HL-60/S4 treated with phorbol 12-myristate 13-acetate at 8.2 ng/mL for 4 days and 3 days (cell line): Measurements from ENCODE around the gene ENAH.
"Not testable (repeated sequence)": the region's sequence is repeated elsewhere in the genome, so short reads cannot be mapped to it uniquely, and the experiment has no call there.

Source experiments
- in situ Hi-C: fragments of 300-500 bp; cut with MboI; formaldehyde crosslinking; loops from 2 replicates; pipeline ENCODE4 v1.15.0; 2022; ENCODE audit warnings: low sequenced_read_pairs

Gene ENAH

DNA sequence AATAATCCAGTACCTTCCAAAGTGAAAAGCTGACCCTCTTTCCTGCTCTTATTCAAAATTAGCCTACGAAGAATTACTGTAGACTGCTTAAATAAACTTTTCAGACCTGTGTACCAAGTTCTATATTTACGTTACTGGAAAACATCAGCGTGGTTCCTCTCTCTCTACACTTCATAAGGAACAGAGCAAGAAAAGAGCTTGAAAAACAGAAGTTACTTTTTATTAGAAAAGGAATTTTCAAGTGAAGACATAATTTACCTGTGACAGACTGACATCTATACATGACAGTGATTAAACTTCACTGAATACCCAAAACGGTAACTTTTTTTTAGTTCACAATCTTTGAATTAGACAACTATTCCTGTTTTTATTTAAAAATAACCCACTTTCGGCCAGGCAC lies 2.7 kb downstream of the ENAH start:
- in situ Hi-C loops, result no loop called here

DNA sequence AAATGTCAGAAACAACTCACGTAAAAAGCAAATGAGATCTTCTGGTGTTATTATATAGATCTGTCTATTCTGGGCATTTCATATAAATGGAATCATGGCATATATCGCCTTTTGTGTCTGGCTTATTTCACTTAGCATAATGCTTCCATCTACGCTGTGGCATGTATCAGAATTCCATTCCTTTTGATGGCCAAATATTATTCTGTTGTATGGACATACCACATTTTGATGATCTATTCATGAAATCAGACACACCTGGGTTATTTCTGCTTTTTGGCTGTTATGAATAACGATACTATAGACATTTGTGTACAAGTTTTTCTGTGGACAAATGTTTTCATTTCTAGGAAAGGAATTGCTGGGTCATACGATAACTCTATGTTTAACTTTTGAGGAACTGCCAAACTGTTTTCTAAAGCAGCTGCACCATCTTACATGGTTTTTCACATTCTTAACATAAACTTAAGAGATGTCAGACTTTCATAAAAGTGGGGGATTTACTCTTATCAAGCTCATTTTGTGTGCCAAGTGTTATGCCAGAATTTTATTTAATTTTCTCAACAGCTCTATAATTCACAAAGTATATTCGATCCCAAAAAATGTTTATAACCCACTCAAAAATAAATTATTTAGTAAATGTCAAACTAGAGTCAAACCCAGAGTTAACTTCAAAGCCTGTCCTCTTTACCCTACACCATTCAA lies 7.6 kb downstream of the ENAH start:
- in situ Hi-C loops, result no loop called here

DNA sequence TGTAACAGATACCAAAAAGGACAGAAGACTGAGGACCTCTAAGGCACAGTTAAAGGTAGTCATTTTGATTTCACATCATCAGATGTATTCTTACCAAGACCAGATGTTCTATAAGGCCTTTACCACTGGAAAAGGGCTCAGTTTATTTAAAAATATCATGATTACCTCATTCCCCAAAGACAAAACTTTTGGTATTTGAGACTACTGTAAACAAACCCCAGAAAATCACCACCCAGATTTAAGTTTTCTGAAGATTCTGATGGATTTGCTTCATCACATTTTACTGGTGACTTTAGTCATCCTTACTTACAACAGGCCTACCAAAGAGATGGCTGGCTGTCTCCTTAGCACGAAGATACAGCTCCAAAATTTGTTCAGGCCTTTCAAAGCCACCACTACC lies 8.3 kb downstream of the ENAH start:
- in situ Hi-C loops, result no loop called here

DNA sequence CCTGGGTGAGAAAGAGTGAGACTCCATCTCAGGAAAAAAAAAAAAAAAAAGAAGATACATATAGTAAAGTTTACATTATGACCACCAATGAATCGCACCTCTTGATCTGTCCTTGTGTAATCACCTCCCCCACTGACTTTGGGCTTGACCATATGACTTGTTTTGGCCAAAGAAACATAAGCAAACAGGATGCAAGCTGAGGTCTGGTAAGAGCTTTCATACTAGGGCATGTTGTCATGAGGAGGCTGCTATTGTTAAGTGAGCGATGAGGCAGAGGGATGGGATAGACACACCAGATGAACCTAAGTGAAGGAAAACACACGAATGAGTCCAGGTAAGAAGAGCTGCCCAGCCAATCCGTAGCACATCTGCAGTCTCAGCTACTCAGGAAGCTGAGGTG lies 10.7 kb downstream of the ENAH start:
- in situ Hi-C loops, result no loop called here

DNA sequence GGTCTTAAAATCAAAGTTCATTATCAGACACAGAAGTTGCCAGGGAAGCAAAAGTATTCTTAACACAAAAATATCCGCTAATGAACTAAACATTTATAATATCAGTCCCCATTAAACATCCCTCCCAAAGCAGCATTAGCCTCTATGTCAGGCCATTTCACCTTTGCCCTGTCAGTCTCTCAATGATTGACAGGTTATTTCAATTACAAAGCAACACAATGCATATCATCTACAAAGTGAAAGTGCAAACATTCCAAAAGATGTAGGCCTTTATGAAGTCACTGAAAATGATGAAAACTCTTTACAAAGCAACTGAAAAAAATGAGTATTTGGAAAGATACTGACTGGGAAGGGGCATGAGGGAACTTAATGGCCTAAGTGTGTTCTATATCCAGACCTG lies 14.1 kb downstream of the ENAH start:
- in situ Hi-C loops, result no loop called here

DNA sequence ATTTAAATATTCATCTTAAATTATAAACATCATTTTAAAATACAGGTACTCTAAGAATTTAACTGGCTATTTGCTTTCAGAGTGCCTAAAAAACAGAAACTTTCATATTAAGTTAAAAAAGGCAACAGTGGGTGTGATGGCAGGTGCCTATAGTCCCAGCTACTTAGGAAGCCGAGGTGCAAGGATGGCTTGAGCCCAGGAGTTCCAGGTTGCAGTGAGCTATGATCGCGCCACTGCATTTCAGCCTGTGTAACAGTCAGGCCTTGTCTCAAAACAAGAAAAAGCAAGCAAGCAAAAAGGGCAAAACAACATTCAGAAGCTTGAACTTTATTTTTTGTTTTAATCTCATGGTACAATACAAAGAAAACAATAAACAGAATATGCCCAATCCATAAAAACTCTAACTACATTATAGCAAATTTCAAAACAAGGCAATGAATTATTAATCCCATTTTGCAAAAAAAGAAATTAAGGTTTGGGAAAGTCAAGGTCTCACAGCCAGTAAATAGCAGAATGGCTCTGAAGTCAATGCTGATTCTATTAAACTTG lies 15.2 kb downstream of the ENAH start:
- in situ Hi-C loops, result no loop called here

DNA sequence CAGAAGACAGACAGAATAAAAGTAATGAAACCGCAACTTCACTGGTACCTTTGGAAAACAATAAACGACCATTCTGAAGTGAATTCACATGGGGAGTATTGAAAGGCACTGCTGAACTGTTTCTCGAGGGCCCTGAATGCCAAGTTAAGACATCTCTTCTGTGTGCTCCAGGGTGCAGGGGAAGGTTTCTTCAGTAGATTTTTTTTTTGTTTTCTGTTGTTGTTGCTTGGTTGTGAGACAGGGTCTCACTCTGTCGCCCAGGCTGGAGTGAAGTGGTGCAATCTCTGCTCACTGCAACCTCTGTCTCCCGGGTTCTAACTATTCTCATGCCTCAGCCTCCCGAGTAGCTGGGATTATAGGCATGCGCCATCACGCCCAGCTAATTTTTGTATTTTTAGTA lies 15.9 kb downstream of the ENAH start:
- in situ Hi-C loops, result not testable (repeated sequence)

DNA sequence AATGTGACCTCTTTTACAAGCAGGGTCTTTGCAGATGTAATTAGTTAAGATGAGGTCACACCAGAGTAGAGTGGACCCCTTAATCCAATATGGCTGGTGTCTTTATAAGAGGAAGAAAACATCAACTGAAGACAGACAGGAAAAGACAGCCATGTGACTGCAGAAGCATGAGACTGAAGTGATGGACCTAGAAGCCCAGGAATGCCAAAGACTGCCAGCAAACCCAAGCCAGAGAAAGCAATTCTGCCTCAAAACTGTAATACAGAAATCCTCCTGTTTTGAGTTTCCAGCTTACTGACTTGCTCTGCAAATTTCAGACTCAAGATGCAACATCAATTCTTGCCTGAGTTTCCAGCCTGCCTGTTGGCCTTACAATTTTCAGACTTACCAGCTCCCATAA lies 17.3 kb downstream of the ENAH start:
- in situ Hi-C loops, result no loop called here

DNA sequence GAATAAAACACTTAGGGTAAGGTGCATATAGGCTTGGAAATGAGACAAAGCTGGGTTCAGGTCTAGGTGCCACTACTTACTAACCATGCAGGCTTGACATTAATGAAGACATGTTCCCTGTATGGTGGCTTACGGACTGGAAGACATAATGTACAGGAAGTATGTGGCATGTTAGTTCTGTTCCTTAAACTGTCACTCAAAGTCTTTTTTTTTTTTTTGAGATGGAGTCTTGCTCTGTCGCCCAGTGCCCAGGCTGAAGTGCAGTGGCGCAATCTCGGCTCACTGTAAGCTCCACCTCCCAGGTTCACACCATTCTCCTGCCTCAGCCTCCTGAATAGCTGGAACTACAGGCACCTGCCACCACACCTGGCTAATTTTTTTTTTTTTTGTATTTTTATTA lies 20.1 kb downstream of the ENAH start:
- in situ Hi-C loops, result not testable (repeated sequence)

DNA sequence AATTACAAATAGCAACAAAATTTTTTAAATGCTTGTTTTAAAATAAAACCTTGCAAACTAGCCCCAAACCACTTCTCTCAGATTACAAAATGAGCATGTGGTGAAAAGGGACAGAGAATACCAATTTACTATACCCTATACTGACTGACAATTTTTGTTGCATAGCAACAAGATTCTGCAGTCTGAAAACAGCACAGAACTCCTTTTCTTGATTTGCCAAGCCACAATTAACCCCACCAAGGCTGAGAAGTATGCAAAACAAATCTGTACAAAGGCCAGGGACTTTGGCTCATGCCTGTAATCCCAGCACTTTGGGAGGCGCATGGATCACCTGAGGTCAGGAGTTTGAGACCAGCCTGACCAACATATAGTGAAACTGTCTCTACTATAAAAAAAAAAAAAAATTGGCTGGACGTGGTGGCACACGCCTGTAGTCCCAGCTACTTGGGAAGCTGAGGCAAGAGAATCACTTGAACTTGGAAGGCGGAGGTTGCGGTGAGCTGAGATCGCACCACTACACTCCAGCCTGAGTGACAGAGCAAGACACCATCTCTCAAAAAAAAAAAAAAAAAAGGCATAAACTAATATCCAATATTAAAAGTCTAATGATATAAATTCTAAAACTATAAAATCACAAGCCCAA lies 21.8 kb downstream of the ENAH start:
- in situ Hi-C loops, result no loop called here

DNA sequence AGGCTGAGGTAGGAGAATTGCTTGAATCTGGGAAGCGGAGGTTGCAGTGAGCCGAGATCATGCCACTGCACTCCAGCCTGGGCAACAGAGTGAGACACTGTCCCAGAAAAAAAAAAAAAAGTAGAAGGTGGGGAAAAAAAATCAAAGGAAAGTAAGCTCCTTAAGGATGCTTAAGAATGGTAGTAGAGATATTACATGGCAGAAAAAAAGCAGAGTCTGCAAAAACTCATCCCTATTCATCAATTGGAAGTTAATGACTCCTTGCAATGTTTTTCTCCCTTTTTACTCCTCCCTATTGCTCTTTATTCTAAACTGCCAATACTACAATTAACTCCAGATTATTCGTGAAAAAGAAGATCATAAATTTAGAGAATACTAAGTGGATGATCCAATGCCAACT lies 23.4 kb downstream of the ENAH start:
- in situ Hi-C loops, result no loop called here

DNA sequence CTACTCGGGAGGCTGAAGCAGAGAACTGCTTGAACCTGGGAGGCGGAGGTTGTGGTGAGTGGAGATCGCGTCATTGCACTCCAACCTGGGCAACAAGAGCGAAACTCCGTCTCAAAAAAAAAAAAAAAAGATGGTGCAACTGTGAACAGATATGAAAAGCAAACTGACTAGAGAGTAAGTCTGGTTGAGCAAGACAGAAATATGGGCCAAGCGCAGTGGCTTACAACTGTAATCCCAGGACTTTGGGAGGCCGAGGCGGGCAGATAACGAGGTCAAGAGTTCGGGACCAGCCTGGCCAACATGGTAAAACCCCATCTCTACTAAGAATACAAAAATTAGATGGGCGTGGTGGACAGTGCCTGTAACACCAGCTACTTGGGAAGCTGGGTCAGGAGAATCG lies 24.1 kb downstream of the ENAH start:
- in situ Hi-C loops, result not testable (repeated sequence)

DNA sequence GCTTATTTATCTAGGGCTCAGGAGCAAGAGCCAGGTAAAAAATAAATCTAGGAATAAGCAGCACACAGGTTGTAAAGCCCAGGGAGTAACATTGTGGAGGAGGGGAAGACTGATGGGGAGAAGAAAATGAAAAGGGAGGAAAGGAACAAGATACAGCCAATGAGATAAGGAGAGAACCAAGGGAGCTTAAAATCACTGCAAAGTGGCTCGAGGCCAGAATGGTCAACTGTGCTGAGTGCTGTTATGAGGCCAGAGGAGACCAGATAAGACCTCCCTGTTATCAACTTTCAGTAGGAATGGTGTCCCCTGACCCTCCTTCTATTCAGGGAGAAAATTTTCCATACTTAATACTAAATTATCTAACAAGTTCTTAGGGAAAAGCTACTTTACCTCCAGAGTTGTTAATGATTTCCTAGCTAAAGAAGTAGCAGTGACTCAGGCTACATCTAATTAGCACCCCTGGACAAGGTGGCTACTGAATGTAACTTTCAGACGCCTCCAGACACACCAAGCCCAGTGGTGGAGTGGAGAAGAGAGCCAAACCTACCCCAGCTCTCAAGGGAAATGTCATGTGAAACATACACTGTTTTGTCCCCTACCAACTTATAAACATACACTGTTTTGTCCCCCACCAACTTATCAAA lies 25.5 kb downstream of the ENAH start:
- in situ Hi-C loops, result no loop called here

DNA sequence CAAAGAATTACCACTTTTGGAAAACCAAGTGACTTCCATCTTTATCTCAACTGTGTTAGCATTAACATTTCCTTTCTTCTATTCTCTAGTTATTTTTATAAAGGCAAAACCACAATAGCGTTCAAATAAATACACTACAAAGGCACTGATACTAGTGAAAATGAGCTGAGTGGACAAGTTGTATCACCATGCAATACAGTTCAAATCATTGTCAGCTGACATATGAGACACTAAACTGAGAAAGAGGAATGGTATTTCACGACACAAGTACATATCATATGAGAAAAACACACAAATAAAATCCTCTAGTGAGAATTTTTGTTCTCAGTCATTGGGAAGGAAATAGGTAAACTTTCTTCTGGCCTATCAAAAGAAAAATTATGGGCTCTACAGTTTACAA lies 26.2 kb downstream of the ENAH start:
- in situ Hi-C loops, result no loop called here

DNA sequence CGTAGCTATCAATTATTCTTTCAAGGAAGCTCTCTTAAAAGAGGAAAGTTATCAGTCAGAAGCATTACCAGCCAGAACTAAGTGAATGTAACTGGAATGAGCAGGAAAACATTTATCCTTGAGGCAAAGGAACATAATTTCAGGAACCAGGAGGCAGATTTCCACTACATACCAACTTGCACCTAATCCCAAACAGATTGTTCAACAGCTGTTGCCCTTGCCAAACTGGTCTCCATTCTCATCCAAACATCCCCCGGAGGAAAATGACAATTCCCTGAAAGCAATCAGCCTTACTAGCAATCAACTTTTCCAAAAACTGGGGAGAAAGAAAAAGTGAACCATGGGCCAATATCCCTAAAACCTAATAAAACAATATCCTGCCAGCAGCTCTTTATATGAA lies 35.0 kb downstream of the ENAH start:
- in situ Hi-C loops, result no loop called here

DNA sequence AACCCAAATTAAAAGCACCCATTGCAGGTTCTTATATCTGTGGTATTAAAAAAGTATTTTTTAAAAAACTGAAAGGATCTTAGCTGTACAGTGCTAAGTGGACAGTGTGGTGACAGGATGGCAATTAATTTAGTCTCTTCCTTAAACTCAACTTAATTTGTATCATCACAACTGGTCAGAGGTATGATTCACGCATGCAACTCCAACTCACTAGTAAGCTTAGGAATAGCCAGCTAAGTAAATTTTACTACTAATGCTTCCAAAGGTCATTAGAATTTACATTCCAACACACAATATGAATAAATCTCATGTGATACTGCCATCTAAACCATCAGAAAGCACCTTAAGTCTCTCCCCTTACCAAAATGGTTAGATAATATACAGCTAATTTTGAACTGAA lies 35.4 kb downstream of the ENAH start:
- in situ Hi-C loops, result no loop called here

DNA sequence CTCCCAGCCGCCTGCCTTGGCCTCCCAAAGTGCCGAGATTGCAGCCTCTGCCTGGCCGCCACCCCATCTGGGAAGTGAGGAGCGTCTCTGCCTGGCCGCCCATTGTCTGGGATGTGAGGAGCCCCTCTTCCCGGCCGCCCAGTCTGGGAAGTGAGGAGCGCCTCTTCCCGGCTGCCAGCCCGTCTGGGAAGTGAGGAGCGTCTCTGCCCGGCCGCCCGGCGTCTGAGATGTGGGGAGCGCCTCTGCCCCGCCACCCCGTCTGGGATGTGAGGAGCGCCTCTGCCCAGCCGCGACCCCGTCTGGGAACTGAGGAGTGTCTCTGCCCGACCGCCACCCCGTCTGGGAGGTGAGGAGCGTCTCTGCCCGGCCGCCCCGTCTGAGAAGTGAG lies 37.5 kb downstream of the ENAH start:
- in situ Hi-C loops, result not testable (repeated sequence)

DNA sequence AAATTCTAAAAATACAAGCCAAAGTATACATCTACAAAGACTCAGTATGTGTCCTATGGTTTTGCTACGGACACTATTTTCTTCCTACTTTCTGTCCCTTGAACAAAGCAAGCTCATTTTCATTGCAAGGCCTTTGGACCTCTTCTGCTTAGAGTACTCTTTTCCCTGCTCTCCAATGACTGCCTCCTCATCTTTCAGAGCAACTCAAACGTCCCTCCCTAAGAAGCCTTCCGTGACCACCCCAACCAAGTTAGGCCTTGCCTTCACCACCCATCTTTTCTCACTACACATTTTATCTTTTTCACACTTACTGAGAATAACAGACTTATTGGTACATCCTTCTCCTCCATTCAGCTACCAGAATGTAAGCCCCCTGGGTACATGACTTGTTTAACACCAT lies 39.9 kb downstream of the ENAH start:
- in situ Hi-C loops, result no loop called here

DNA sequence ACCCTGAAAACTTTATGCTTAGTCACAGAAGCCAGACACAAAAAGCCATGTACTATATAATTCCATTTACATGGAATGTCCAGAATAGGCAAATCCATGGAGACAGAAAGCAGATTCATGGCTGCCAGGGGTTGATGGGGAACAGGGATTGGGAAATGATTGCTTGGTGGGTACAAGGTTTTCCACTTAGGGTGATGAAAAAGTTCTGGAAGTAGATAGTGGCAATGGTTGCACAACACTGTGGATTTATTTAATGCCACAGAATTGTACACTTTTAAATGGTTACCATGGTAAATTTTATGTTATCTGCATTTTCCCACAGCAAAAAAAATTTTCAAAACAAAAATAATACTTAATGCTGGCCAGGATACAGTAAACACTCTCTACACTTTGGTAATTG lies 40.6 kb downstream of the ENAH start:
- in situ Hi-C loops, result no loop called here

DNA sequence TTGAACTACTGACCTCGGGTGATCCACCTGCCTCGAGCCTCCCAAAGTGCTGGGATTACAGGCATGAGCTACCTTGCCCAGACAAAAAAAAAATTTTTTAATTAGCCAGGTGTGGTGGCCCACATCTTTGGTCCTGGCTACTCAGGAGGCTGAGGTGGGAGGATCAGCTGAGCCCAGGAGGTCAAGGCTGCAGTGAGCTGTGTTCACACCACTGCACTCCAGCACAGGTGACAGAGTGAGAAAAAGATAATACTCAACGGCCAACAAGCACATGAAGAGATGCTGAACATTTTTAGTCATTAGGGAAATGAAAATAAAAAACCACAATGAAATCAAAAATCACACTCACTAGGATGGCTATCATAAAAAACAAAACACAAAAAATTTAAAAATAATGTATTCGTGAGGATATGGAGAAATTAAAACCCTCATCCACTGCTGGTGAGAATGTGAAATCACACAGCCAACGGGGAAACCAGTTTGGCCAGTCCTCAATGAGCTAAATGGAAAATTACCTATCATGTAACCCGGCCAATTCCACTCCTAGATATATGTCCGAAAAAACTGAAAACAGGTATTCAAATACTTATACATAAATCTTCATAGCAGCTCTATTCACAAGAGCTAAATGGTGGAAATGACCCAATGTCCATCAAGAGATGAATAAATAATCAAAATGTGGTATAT lies 41.2 kb downstream of the ENAH start:
- in situ Hi-C loops, result no loop called here

DNA sequence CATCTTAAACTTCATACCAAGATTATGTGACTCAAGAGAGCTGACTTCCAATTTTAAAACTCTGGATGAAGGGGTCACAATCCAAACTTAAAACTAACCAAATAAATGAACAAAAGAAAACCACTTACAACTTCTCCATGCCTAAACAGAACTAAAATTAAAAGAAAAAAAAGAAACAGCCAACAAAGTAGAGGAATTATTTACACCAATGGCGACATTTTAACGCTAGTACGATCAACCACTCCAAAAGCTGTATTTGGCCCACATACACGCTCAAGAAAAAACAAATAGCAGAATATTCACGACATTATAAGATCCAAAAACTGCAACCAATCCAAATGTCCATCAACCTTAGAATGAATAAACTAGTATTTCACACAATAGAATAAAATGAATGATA lies 42.4 kb downstream of the ENAH start:
- in situ Hi-C loops, result no loop called here
